CD4-positive, alpha-beta T cell treated with Interleukin-6 at 100 ng/mL for 8 hours (primary cell): ENCODE measurements around the gene KCNIP3.

Source experiments
- DNase-seq: peaks from one replicate; pipeline ENCODE4 v3.0.0-alpha.2; 2020; ENCODE audit warnings: mixed read lengths, low spot score

Gene KCNIP3

GRCh38 chr2:95314598-95314963 lies 17.4 kb downstream of the KCNIP3 start:
- DNase-seq = no peak

- DNase-seq = no peak
These were observed 17.9 kb downstream of the KCNIP3 start for GRCh38 chr2:95314964-95315611.

GRCh38 chr2:95315801-95316411 lies 18.8 kb downstream of the KCNIP3 start:
- DNase-seq = no peak

GRCh38 chr2:95316466-95317122 lies 19.4 kb downstream of the KCNIP3 start:
- DNase-seq = no peak

GRCh38 chr2:95317123-95317500 lies 20.0 kb downstream of the KCNIP3 start:
- no peak for DNase-seq

- no peak for DNase-seq
These were observed 20.7 kb downstream of the KCNIP3 start for GRCh38 chr2:95317665-95318425.

GRCh38 chr2:95318431-95319220 lies 21.5 kb downstream of the KCNIP3 start:
- DNase-seq = no peak

- DNase-seq = no peak
These were observed 22.6 kb downstream of the KCNIP3 start for GRCh38 chr2:95319481-95320343.

- no peak for DNase-seq
These were observed 23.2 kb downstream of the KCNIP3 start for GRCh38 chr2:95320344-95320712.

- no peak for DNase-seq
These were observed 24.0 kb downstream of the KCNIP3 start for GRCh38 chr2:95320986-95321767.

- no peak for DNase-seq
These were observed 26.4 kb downstream of the KCNIP3 start for GRCh38 chr2:95323347-95324155.

- no peak for DNase-seq
These were observed 27.9 kb downstream of the KCNIP3 start for GRCh38 chr2:95325026-95325425.

- DNase-seq = no peak
These were observed 28.7 kb downstream of the KCNIP3 start for GRCh38 chr2:95325590-95326432.

- DNase-seq = no peak
These were observed 29.4 kb downstream of the KCNIP3 start for GRCh38 chr2:95326433-95327140.

GRCh38 chr2:95327861-95328260 lies 30.7 kb downstream of the KCNIP3 start:
- no peak for DNase-seq

- no peak for DNase-seq
These were observed 31.4 kb downstream of the KCNIP3 start for GRCh38 chr2:95328358-95329125.

- no peak for DNase-seq
These were observed 32.3 kb downstream of the KCNIP3 start for GRCh38 chr2:95329401-95329800.
